HEK293 (cell line): ENCODE results near the gene PPP1R1B.

Experiments used
- EGR2 ChIP-seq: fragments of 450-650 bp; formaldehyde crosslinking; IDR thresholded peaks from 2 replicates; pipeline ENCODE4 v1.5.1; 2016; ENCODE audit warnings: low read depth, missing biosample characterization, missing genetic modification characterization
- GLIS2 ChIP-seq: fragments of 450-650 bp; formaldehyde crosslinking; IDR thresholded peaks from 2 replicates; pipeline ENCODE4 v1.5.1; 2016; ENCODE audit warnings: missing biosample characterization, missing genetic modification characterization
- IKZF3 ChIP-seq: fragments of 450-650 bp; IDR thresholded peaks from 2 replicates; pipeline ENCODE4 v1.5.0; 2018; ENCODE audit warnings: missing biosample characterization, mild to moderate bottlenecking, missing genetic modification characterization, moderate library complexity
- ZNF132 ChIP-seq: fragments of 450-650 bp; formaldehyde crosslinking; IDR thresholded peaks from 2 replicates; pipeline ENCODE4 v1.5.1; 2017; ENCODE audit warnings: missing biosample characterization, missing genetic modification characterization, borderline replicate concordance
- ZNF140 ChIP-seq: fragments of 450-650 bp; formaldehyde crosslinking; IDR thresholded peaks from 2 replicates; pipeline ENCODE4 v1.5.1; 2016; ENCODE audit warnings: missing biosample characterization, missing genetic modification characterization
- ZNF16 ChIP-seq: fragments of 450-650 bp; formaldehyde crosslinking; IDR thresholded peaks from 2 replicates; pipeline ENCODE4 v1.5.1; 2016; ENCODE audit warnings: low read depth, missing biosample characterization, missing genetic modification characterization
- ZNF169 ChIP-seq: fragments of 450-650 bp; formaldehyde crosslinking; IDR thresholded peaks from 2 replicates; pipeline ENCODE4 v1.5.1; 2016; ENCODE audit warnings: missing biosample characterization, missing genetic modification characterization
- ZNF202 ChIP-seq: fragments of 450-650 bp; formaldehyde crosslinking; IDR thresholded peaks from 2 replicates; pipeline ENCODE4 v1.5.1; 2016; ENCODE audit warnings: missing biosample characterization, missing genetic modification characterization, borderline replicate concordance
- ZNF211 ChIP-seq: fragments of 450-650 bp; formaldehyde crosslinking; IDR thresholded peaks from 2 replicates; pipeline ENCODE4 v1.5.1; 2016; ENCODE audit warnings: low read depth, missing biosample characterization, missing genetic modification characterization
- ZNF292 ChIP-seq: fragments of 450-650 bp; formaldehyde crosslinking; IDR thresholded peaks from 2 replicates; pipeline ENCODE4 v1.5.1; 2016; ENCODE audit warnings: low read depth, missing biosample characterization, missing genetic modification characterization, borderline replicate concordance
- ZNF311 ChIP-seq: fragments of 450-650 bp; formaldehyde crosslinking; IDR thresholded peaks from 2 replicates; pipeline ENCODE4 v1.5.1; 2017; ENCODE audit warnings: missing biosample characterization, missing genetic modification characterization, borderline replicate concordance
- ZNF335 ChIP-seq: fragments of 450-650 bp; formaldehyde crosslinking; conservative IDR thresholded peaks from 2 replicates; pipeline ENCODE4 v1.5.1; 2016; ENCODE audit warnings: missing biosample characterization, missing genetic modification characterization
- ZNF596 ChIP-seq: fragments of 450-650 bp; IDR thresholded peaks from 2 replicates; pipeline ENCODE4 v1.5.0; 2018; ENCODE audit warnings: missing biosample characterization, mild to moderate bottlenecking, missing genetic modification characterization, moderate library complexity
- ZNF600 ChIP-seq: fragments of 450-650 bp; formaldehyde crosslinking; IDR thresholded peaks from 2 replicates; pipeline ENCODE4 v1.5.1; 2016; ENCODE audit warnings: missing biosample characterization, missing genetic modification characterization
- ZNF670 ChIP-seq: fragments of 450-650 bp; formaldehyde crosslinking; IDR thresholded peaks from 2 replicates; pipeline ENCODE4 v1.5.1; 2016; ENCODE audit warnings: missing biosample characterization, missing genetic modification characterization, low read depth
- TF ChIP-seq, protein P1 (sequence below): fragments of 450-650 bp; formaldehyde crosslinking; IDR thresholded peaks from 2 replicates; pipeline ENCODE4 v1.5.1; 2016; ENCODE audit warnings: missing biosample characterization, missing genetic modification characterization, borderline replicate concordance
- TF ChIP-seq, protein P2 (sequence below): fragments of 450-650 bp; formaldehyde crosslinking; IDR thresholded peaks from 2 replicates; pipeline ENCODE4 v1.5.1; 2016; ENCODE audit warnings: missing biosample characterization, missing genetic modification characterization
- TF ChIP-seq, protein P3 (sequence below): fragments of 450-650 bp; formaldehyde crosslinking; IDR thresholded peaks from 2 replicates; pipeline ENCODE4 v1.5.1; 2017; ENCODE audit warnings: missing biosample characterization, missing genetic modification characterization
- TF ChIP-seq, protein P4 (sequence below): fragments of 450-650 bp; formaldehyde crosslinking; IDR thresholded peaks from 2 replicates; pipeline ENCODE4 v1.5.1; 2016; ENCODE audit warnings: missing biosample characterization, missing genetic modification characterization
- TF ChIP-seq, protein P5 (sequence below): fragments of 450-650 bp; formaldehyde crosslinking; IDR thresholded peaks from 2 replicates; pipeline ENCODE4 v1.5.1; 2017; ENCODE audit warnings: missing biosample characterization, mild to moderate bottlenecking, missing genetic modification characterization, moderate library complexity
- TF ChIP-seq, protein P6 (sequence below): fragments of 450-650 bp; formaldehyde crosslinking; IDR thresholded peaks from 2 replicates; pipeline ENCODE4 v1.5.1; 2016; ENCODE audit warnings: missing biosample characterization, missing genetic modification characterization
- TF ChIP-seq, protein P7 (sequence below): fragments of 450-650 bp; formaldehyde crosslinking; IDR thresholded peaks from 2 replicates; pipeline ENCODE4 v1.5.1; 2016; ENCODE audit warnings: missing biosample characterization, missing genetic modification characterization, borderline replicate concordance

Gene PPP1R1B

DNA sequence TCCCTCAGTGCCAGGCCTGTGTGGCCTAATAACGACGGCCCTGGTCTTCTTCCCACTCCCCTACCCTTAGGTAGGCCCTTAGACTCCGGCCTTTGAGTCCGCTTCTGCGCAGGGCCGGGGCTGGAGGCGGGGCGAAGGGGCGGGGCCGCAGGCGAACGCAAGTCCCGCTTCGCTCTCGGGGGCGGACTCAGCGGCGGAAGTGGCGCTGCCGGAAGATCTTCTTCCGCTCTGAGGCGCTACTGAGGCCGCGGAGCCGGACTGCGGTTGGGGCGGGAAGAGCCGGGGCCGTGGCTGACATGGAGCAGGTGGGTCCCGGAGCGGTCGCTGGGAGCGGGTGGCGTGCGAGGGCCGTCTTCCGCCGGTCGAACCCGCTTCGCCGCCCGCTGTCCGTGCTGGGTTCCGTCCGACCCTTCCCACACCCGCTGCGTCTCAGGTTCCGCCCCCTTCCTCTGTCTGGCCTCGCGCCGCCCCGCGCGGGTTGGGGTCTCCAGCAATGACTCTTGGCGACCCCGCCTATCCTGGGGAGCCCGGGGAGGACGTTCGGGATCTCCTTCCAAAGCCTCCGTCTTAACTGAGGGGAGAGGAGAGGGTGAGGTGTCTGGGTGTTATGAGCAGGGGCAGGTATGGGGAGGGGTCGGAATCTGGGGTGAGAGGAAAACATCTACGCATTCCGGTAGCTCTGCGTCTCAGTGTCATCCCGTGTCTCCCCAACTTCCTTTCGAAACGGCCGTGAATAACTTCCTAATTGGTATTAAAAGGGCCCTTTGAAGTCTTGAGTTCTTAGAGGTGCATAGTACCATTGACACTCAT is 10.4 kb downstream of the PPP1R1B start, which contains the start of gene STARD3 (continued):
- TF ChIP-seq, protein P1, sequence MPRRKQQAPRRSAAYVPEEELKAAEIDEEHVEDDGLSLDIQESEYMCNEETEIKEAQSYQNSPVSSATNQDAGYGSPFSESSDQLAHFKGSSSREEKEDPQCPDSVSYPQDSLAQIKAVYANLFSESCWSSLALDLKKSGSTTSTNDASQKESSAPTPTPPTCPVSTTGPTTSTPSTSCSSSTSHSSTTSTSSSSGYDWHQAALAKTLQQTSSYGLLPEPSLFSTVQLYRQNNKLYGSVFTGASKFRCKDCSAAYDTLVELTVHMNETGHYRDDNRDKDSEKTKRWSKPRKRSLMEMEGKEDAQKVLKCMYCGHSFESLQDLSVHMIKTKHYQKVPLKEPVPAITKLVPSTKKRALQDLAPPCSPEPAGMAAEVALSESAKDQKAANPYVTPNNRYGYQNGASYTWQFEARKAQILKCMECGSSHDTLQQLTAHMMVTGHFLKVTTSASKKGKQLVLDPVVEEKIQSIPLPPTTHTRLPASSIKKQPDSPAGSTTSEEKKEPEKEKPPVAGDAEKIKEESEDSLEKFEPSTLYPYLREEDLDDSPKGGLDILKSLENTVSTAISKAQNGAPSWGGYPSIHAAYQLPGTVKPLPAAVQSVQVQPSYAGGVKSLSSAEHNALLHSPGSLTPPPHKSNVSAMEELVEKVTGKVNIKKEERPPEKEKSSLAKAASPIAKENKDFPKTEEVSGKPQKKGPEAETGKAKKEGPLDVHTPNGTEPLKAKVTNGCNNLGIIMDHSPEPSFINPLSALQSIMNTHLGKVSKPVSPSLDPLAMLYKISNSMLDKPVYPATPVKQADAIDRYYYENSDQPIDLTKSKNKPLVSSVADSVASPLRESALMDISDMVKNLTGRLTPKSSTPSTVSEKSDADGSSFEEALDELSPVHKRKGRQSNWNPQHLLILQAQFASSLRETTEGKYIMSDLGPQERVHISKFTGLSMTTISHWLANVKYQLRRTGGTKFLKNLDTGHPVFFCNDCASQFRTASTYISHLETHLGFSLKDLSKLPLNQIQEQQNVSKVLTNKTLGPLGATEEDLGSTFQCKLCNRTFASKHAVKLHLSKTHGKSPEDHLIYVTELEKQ (tag by site-specific recombination) = no peak
- no peak for TF ChIP-seq ZNF311
- TF ChIP-seq, protein P2, sequence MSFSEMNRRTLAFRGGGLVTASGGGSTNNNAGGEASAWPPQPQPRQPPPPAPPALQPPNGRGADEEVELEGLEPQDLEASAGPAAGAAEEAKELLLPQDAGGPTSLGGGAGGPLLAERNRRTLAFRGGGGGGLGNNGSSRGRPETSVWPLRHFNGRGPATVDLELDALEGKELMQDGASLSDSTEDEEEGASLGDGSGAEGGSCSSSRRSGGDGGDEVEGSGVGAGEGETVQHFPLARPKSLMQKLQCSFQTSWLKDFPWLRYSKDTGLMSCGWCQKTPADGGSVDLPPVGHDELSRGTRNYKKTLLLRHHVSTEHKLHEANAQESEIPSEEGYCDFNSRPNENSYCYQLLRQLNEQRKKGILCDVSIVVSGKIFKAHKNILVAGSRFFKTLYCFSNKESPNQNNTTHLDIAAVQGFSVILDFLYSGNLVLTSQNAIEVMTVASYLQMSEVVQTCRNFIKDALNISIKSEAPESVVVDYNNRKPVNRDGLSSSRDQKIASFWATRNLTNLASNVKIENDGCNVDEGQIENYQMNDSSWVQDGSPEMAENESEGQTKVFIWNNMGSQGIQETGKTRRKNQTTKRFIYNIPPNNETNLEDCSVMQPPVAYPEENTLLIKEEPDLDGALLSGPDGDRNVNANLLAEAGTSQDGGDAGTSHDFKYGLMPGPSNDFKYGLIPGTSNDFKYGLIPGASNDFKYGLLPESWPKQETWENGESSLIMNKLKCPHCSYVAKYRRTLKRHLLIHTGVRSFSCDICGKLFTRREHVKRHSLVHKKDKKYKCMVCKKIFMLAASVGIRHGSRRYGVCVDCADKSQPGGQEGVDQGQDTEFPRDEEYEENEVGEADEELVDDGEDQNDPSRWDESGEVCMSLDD (tag by site-specific recombination) = peak; percentile 68; the same call in 1 of the 2 replicates
- TF ChIP-seq IKZF3 = no peak
- TF ChIP-seq ZNF335 (tag by site-specific recombination) = peak; percentile 71
- no peak for TF ChIP-seq ZNF16 (tag by site-specific recombination)
- no peak for TF ChIP-seq ZNF596
- no peak for TF ChIP-seq ZNF169 (tag by site-specific recombination)
- peak; percentile 88 for TF ChIP-seq ZNF600
- TF ChIP-seq, protein P3, sequence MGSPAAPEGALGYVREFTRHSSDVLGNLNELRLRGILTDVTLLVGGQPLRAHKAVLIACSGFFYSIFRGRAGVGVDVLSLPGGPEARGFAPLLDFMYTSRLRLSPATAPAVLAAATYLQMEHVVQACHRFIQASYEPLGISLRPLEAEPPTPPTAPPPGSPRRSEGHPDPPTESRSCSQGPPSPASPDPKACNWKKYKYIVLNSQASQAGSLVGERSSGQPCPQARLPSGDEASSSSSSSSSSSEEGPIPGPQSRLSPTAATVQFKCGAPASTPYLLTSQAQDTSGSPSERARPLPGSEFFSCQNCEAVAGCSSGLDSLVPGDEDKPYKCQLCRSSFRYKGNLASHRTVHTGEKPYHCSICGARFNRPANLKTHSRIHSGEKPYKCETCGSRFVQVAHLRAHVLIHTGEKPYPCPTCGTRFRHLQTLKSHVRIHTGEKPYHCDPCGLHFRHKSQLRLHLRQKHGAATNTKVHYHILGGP (tag by site-specific recombination) = no peak
- no peak for TF ChIP-seq ZNF292 (tag by site-specific recombination)
- TF ChIP-seq ZNF670 = no peak
- no peak for TF ChIP-seq ZNF202 (tag by site-specific recombination)
- no peak; the same call in 1 of the 2 replicates for TF ChIP-seq ZNF140
- TF ChIP-seq GLIS2 (tag by site-specific recombination) = peak; percentile 52; the same call in 1 of the 2 replicates
- peak; percentile 57; the same call in 1 of the 2 replicates for TF ChIP-seq EGR2 (tag by site-specific recombination)
- TF ChIP-seq, protein P4, sequence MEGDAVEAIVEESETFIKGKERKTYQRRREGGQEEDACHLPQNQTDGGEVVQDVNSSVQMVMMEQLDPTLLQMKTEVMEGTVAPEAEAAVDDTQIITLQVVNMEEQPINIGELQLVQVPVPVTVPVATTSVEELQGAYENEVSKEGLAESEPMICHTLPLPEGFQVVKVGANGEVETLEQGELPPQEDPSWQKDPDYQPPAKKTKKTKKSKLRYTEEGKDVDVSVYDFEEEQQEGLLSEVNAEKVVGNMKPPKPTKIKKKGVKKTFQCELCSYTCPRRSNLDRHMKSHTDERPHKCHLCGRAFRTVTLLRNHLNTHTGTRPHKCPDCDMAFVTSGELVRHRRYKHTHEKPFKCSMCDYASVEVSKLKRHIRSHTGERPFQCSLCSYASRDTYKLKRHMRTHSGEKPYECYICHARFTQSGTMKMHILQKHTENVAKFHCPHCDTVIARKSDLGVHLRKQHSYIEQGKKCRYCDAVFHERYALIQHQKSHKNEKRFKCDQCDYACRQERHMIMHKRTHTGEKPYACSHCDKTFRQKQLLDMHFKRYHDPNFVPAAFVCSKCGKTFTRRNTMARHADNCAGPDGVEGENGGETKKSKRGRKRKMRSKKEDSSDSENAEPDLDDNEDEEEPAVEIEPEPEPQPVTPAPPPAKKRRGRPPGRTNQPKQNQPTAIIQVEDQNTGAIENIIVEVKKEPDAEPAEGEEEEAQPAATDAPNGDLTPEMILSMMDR (tag by site-specific recombination) = peak; percentile 90
- TF ChIP-seq, protein P5, sequence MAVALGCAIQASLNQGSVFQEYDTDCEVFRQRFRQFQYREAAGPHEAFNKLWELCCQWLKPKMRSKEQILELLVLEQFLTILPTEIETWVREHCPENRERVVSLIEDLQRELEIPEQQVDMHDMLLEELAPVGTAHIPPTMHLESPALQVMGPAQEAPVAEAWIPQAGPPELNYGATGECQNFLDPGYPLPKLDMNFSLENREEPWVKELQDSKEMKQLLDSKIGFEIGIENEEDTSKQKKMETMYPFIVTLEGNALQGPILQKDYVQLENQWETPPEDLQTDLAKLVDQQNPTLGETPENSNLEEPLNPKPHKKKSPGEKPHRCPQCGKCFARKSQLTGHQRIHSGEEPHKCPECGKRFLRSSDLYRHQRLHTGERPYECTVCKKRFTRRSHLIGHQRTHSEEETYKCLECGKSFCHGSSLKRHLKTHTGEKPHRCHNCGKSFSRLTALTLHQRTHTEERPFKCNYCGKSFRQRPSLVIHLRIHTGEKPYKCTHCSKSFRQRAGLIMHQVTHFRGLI (tag by site-specific recombination) = no peak
- no peak for TF ChIP-seq ZNF211 (tag by site-specific recombination)
- TF ChIP-seq ZNF132 (tag by site-specific recombination) = no peak
- TF ChIP-seq, protein P6, sequence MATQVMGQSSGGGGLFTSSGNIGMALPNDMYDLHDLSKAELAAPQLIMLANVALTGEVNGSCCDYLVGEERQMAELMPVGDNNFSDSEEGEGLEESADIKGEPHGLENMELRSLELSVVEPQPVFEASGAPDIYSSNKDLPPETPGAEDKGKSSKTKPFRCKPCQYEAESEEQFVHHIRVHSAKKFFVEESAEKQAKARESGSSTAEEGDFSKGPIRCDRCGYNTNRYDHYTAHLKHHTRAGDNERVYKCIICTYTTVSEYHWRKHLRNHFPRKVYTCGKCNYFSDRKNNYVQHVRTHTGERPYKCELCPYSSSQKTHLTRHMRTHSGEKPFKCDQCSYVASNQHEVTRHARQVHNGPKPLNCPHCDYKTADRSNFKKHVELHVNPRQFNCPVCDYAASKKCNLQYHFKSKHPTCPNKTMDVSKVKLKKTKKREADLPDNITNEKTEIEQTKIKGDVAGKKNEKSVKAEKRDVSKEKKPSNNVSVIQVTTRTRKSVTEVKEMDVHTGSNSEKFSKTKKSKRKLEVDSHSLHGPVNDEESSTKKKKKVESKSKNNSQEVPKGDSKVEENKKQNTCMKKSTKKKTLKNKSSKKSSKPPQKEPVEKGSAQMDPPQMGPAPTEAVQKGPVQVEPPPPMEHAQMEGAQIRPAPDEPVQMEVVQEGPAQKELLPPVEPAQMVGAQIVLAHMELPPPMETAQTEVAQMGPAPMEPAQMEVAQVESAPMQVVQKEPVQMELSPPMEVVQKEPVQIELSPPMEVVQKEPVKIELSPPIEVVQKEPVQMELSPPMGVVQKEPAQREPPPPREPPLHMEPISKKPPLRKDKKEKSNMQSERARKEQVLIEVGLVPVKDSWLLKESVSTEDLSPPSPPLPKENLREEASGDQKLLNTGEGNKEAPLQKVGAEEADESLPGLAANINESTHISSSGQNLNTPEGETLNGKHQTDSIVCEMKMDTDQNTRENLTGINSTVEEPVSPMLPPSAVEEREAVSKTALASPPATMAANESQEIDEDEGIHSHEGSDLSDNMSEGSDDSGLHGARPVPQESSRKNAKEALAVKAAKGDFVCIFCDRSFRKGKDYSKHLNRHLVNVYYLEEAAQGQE (tag by site-specific recombination) = no peak; the same call in 1 of the 2 replicates
- TF ChIP-seq, protein P7, sequence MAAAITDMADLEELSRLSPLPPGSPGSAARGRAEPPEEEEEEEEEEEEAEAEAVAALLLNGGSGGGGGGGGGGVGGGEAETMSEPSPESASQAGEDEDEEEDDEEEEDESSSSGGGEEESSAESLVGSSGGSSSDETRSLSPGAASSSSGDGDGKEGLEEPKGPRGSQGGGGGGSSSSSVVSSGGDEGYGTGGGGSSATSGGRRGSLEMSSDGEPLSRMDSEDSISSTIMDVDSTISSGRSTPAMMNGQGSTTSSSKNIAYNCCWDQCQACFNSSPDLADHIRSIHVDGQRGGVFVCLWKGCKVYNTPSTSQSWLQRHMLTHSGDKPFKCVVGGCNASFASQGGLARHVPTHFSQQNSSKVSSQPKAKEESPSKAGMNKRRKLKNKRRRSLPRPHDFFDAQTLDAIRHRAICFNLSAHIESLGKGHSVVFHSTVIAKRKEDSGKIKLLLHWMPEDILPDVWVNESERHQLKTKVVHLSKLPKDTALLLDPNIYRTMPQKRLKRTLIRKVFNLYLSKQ = no peak
